ENCODE measurements around the gene AP5S1. TPM values are rescaled to one million over a fixed set of nuclear protein-coding genes. Genes with fewer than 3 reads are reported as not detected.

AP5S1 gene
- polyA plus RNA-seq, 1 of the 3 experiments (the other 2 are of a cell fraction) = 10.3 TPM

- no peaks in the 10 kb centered on the region for H3K9me3 ChIP-seq
- H3K9me2 ChIP-seq = no peaks in the 10 kb centered on the region
- H3K79me2 ChIP-seq (ENCODE audit: insufficient read depth) = peaks cover 6% of the 10 kb centered on the region; the same call in 1 of the 2 replicates
- no peaks in the 10 kb centered on the region for H3K27me3 ChIP-seq (ENCODE audit: insufficient read depth)
- peaks cover 11% of the 10 kb centered on the region for H3F3A ChIP-seq (replicated peaks; ENCODE audit: insufficient read depth)
- TF ChIP-seq IRF3 (IDR thresholded peaks at IDR 0.05; ENCODE audit: low read depth, low read length) = no peak
- TF ChIP-seq POLR2AphosphoS5 (IDR thresholded peaks at IDR 0.05; ENCODE audit: low read depth, low read length) = no peak; the same call in 1 of the 2 replicates
- no peak for TF ChIP-seq CHD2 (IDR thresholded peaks at IDR 0.05; ENCODE audit: low read length, partially characterized antibody)
- TF ChIP-seq RFX5 (IDR thresholded peaks at IDR 0.05; ENCODE audit: low read length) = no peak
- TF ChIP-seq FOXM1 (IDR thresholded peaks at IDR 0.05; ENCODE audit: low read depth) = no peak
- TF ChIP-seq RAD21 (IDR thresholded peaks at IDR 0.05; ENCODE audit: low read length) = no peak
- TF ChIP-seq TCF12 (IDR thresholded peaks at IDR 0.05) = no peak
- no peak for TF ChIP-seq RXRA (IDR thresholded peaks at IDR 0.05; ENCODE audit: borderline replicate concordance, low read depth)
- no peak for TF ChIP-seq EZH2phosphoT487 (IDR thresholded peaks at IDR 0.05; ENCODE audit: borderline replicate concordance, low read depth)
- TF ChIP-seq NRF1 (IDR thresholded peaks at IDR 0.05; ENCODE audit: low read depth, low read length) = no peak
- DNase-seq = no peak
- H4K20me1 ChIP-seq (ENCODE audit: insufficient read depth) = no peaks in the 10 kb centered on the region
- no peak overlapping the region for H3K4me2 ChIP-seq
- H3K36me3 ChIP-seq (replicated peaks in 1 of 2; ENCODE audit: control insufficient read depth in 1 of 2, insufficient read depth in 2 of 2, low read length in 1 of 2) = peaks cover 27 to 61% of the 10 kb centered on the region in 2 experiments
- H2AFZ ChIP-seq (ENCODE audit: low read depth) = no peak overlapping the region
- no peak overlapping the region for H3K9ac ChIP-seq
- no peak overlapping the region for H3K4me3 ChIP-seq (ENCODE audit: low read depth in 2 of 2, low read length in 1 of 2)
- H3K27ac ChIP-seq (ENCODE audit: low read depth in 2 of 2, low read length in 1 of 2) = no peak overlapping the region
- ChIA-PET CTCF (interaction anchor here (1.1 to 3.4 kb wide), 2 partner anchors 11 to 13 kb away, joined by 3 to 16 read pairs; no protein-coding TSS in a partner anchor), POLR2A (no interaction called here)
- 96% methylated on average over 10 of the region's 14 CpGs for WGBS (ENCODE audit: low lambda C conversion rate)
- no peaks in the 10 kb centered on the region; a peak in 1 of 4 replicates for H3K4me1 ChIP-seq (ENCODE audit: control insufficient read depth in 1 of 2, insufficient read depth in 2 of 2, low read depth in 1 of 2, low read length in 1 of 2)
Measured at GRCh38 chr20:3865887-3866407, 45.6 kb downstream of the AP5S1 start.

GRCh38 chr20:3866464-3866863, 46.1 kb downstream of the AP5S1 start:
- Histone ChIP-seq H3K4me3 (ENCODE audit: low read depth in 2 of 2, low read length in 1 of 2) (no peak overlapping the region), H3F3A (replicated peaks; ENCODE audit: insufficient read depth) (peaks cover 11% of the 10 kb centered on the region), H3K27me3 (ENCODE audit: insufficient read depth) (no peaks in the 10 kb centered on the region), H3K36me3 (replicated peaks in 1 of 2; ENCODE audit: control insufficient read depth in 1 of 2, insufficient read depth in 2 of 2, low read length in 1 of 2) (peaks cover 22 to 58% of the 10 kb centered on the region in 2 experiments), H4K20me1 (ENCODE audit: insufficient read depth) (no peaks in the 10 kb centered on the region), H3K79me2 (ENCODE audit: insufficient read depth) (peaks cover 6% of the 10 kb centered on the region; the same call in 1 of the 2 replicates), H3K9me3 (no peaks in the 10 kb centered on the region), H3K4me2 (no peak overlapping the region), H3K27ac (ENCODE audit: low read depth in 2 of 2, low read length in 1 of 2) (no peak overlapping the region), H3K9ac (no peak overlapping the region), H3K4me1 (ENCODE audit: control insufficient read depth in 1 of 2, insufficient read depth in 2 of 2, low read depth in 1 of 2, low read length in 1 of 2) (no peaks in the 10 kb centered on the region; a peak in 1 of 4 replicates), H2AFZ (ENCODE audit: low read depth) (no peak overlapping the region), H3K9me2 (no peaks in the 10 kb centered on the region)
- CTCF ChIA-PET = interaction anchor here (0.9 to 3.4 kb wide), 2 partner anchors 11 to 97 kb away, joined by 3 to 16 read pairs; no protein-coding TSS in a partner anchor
- DNase-seq = no peak
- POLR2A ChIA-PET = no interaction called here
- TF ChIP-seq NFIC (IDR thresholded peaks at IDR 0.05; ENCODE audit: borderline replicate concordance) (no peak), FOSL2 (IDR thresholded peaks at IDR 0.05; ENCODE audit: borderline replicate concordance, low read depth) (no peak), USF1 (IDR thresholded peaks at IDR 0.05; ENCODE audit: borderline replicate concordance, low read depth) (no peak), FOXM1 (IDR thresholded peaks at IDR 0.05; ENCODE audit: low read depth) (no peak)
- WGBS (ENCODE audit: low lambda C conversion rate) = no CpG with 5 or more reads among the region's 3 CpGs

All from SK-N-SH (cell line).